Keratinocyte (primary cell): ENCODE results near the gene MASTL.

Experiments
- EZH2 ChIP-seq: IDR thresholded peaks from one replicate; pipeline ENCODE4 v1.6.1; 2012; ENCODE audit warnings: inconsistent platforms, mild to moderate bottlenecking, low read length, moderate library complexity
- TF ChIP-seq, protein P1 (sequence below), 3 experiments: IDR thresholded peaks in 1 of 3; conservative IDR thresholded peaks in 1 of 3; optimal IDR thresholded peaks in 1 of 3; 2 replicates in 2 of 3; 3 replicates in 1 of 3; pipeline versions ENCODE3 to v1.5.1; 2011; ENCODE audit warnings: low read length in 3 of 3, mild to moderate bottlenecking in 3 of 3, moderate library complexity in 2 of 3, control low read depth in 1 of 3, inconsistent platforms in 1 of 3; ENCODE audit not compliant: insufficient read depth in 2 of 3; ENCODE audit errors: extremely low read depth in 1 of 3

DNA sequence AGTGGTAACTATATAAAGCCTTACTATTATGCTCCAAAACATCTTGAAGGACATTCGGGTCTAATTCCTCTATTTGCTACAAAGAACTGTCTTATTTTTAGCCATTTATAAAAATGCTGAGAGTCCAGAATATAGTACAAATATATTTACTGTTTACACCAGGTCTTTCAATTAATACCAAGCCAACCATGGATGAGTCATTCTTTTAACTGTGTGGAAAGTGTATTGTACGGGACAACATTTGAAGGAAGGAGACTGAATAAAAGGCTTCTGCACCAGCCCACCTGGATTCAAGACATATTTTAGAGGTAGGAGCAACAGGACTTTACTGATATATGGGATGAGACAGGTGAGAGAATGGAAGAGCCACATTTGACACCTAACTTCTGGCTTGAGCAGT is 35.4 kb downstream of the MASTL start:
- TF ChIP-seq, protein P1, sequence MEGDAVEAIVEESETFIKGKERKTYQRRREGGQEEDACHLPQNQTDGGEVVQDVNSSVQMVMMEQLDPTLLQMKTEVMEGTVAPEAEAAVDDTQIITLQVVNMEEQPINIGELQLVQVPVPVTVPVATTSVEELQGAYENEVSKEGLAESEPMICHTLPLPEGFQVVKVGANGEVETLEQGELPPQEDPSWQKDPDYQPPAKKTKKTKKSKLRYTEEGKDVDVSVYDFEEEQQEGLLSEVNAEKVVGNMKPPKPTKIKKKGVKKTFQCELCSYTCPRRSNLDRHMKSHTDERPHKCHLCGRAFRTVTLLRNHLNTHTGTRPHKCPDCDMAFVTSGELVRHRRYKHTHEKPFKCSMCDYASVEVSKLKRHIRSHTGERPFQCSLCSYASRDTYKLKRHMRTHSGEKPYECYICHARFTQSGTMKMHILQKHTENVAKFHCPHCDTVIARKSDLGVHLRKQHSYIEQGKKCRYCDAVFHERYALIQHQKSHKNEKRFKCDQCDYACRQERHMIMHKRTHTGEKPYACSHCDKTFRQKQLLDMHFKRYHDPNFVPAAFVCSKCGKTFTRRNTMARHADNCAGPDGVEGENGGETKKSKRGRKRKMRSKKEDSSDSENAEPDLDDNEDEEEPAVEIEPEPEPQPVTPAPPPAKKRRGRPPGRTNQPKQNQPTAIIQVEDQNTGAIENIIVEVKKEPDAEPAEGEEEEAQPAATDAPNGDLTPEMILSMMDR (optimal IDR thresholded peaks at IDR 0.05 in 1 of 3, IDR thresholded peaks at IDR 0.05 in 1 of 3, conservative IDR thresholded peaks at IDR 0.05 in 1 of 3; ENCODE audit: extremely low read depth in 1 of 3, insufficient read depth in 2 of 3, low read length in 3 of 3) = no peak
- TF ChIP-seq EZH2 = no peak
